Measurements from ENCODE around the gene ZNF516.

ZNF516 gene

DNA sequence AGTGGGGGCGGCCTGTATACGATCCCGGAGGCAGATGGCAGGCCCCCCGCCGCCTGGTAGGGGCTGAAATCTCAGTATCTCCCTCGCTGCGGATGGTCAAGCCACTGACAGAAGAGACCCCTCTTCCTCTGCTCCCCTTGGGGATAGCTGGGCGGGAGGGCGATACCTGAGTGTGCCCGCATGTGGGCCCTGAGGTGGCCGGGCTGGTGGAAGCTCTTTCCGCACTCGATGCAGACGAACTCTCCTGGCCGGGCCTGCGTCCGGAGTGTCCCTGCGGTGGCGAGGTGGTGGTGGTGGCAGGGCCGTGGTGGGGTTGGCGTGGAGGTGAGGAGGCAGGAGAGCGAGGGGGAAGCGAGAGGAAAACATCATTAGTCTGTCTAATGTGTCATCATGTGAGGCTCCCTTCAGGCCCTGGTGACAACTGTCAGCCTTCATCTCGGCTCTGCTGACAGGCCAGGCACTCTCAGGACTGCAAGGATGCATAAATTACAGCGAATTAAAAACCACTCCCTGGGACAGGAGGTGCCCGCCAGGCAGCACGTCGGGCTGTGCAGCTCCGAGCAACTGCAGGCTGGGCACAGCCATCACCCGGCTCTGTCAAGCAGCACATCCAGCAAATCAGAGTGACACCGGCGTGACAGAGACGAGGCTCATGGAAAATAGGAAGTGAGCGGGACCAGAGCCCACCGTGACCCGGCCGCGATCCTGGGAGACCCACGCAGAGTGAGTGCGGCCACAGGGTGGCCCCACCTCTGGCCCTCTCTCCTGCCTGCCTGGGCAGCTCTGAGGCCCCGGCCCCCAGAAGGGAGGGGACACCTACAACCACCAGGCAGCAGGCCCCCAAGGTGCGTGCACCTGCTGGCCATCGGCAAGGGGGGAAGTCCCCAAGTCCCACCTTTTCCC lies 123.5 kb downstream of the ZNF516 start:
- H3K79me1 ChIP-seq (ENCODE audit: low read depth, low read length) = peaks cover 7% of the 10 kb centered on the region
- peaks cover 28 to 70% of the 10 kb centered on the region in 2 donors for H3K36me3 ChIP-seq (replicated peaks in 1 of 2; ENCODE audit: control insufficient read depth in 2 of 2, insufficient read depth in 2 of 2, low read length in 2 of 2)
- H3K18ac ChIP-seq (ENCODE audit: low read length) = no peak overlapping the region
- H2BK15ac ChIP-seq (ENCODE audit: low read length) = no peak overlapping the region
- no peak overlapping the region for H4K8ac ChIP-seq (ENCODE audit: low read depth, low read length)
- H4K91ac ChIP-seq (ENCODE audit: low read depth, low read length, poor library complexity) = no peak overlapping the region
- DNase-seq (ENCODE audit: low spot score) = no peak
- no peak overlapping the region for H2BK120ac ChIP-seq (ENCODE audit: low read depth, low read length)
- no peak overlapping the region for H3K4me3 ChIP-seq (ENCODE audit: low read length in 2 of 2)
- no CpG with 5 or more reads among the region's 43 CpGs for WGBS, 2 donors (ENCODE audit: extremely low coverage in 2 of 2, insufficient read length in 2 of 2, insufficient replicate concordance in 1 of 2)
- H2AK5ac ChIP-seq (ENCODE audit: low read depth, low read length) = no peak overlapping the region
- no peak overlapping the region for H3K4me2 ChIP-seq (ENCODE audit: insufficient read depth, low read length, poor library complexity, severe bottlenecking)
- H3K4me1 ChIP-seq (ENCODE audit: control insufficient read depth in 2 of 2, insufficient read depth in 1 of 2, low read depth in 1 of 2, low read length in 2 of 2) = peaks cover 2% of the 10 kb centered on the region in 2 donors
- no peak overlapping the region for H3K14ac ChIP-seq (ENCODE audit: low read length)
- peak overlapping the region; percentile 21 for H3K23ac ChIP-seq (ENCODE audit: low read depth, low read length, poor library complexity)
- H2BK5ac ChIP-seq (ENCODE audit: low read length) = no peak overlapping the region
- H3K27ac ChIP-seq (replicated peaks; ENCODE audit: low read length) = no peak overlapping the region
- no peaks in the 10 kb centered on the region for H3K9me3 ChIP-seq (replicated peaks in 1 of 2; ENCODE audit: control insufficient read depth in 2 of 2, insufficient read depth in 1 of 2, low read depth in 1 of 2, low read length in 2 of 2)
- no peak overlapping the region for H3K9ac ChIP-seq (ENCODE audit: low read depth, low read length, poor library complexity)
- no peak overlapping the region for H2AFZ ChIP-seq (ENCODE audit: low read length)
- no peaks in the 10 kb centered on the region for H3K27me3 ChIP-seq (ENCODE audit: control insufficient read depth in 3 of 3, insufficient read depth in 3 of 3, low read depth in 1 of 3, low read length in 3 of 3)
- no peak overlapping the region for H2BK12ac ChIP-seq (ENCODE audit: low read length)
- no peak overlapping the region for H3K4ac ChIP-seq (ENCODE audit: low read length)

DNA sequence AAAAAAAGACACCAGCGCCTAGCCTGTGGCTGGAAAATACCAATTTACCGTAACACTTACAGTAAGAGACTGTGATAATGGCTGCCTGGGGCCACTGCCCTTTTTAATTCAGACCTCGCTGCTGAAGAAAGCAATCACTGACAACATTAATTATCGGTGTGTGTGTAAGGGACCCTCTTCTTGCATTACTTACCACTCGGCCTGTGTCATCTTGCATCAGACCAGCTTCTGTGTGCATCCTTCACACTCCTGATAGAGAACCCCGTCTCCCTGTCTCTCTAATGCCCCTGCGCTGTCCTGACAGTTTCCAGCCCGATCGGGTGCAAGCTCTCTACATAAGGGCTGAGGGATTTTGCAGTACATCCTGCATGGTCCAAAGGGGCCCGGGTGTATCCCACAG lies 124.4 kb downstream of the ZNF516 start:
- Histone ChIP-seq H3K79me1 (ENCODE audit: low read depth, low read length) (peaks cover 3% of the 10 kb centered on the region), H3K9ac (ENCODE audit: low read depth, low read length, poor library complexity) (no peak overlapping the region), H3K4me3 (ENCODE audit: low read length in 2 of 2) (no peak overlapping the region), H3K36me3 (replicated peaks in 1 of 2; ENCODE audit: control insufficient read depth in 2 of 2, insufficient read depth in 2 of 2, low read length in 2 of 2) (peaks cover 24 to 73% of the 10 kb centered on the region in 2 donors), H3K4ac (ENCODE audit: low read length) (no peak overlapping the region), H4K91ac (ENCODE audit: low read depth, low read length, poor library complexity) (no peak overlapping the region), H3K9me3 (replicated peaks in 1 of 2; ENCODE audit: control insufficient read depth in 2 of 2, insufficient read depth in 1 of 2, low read depth in 1 of 2, low read length in 2 of 2) (no peaks in the 10 kb centered on the region), H2BK12ac (ENCODE audit: low read length) (no peak overlapping the region), H2AK5ac (ENCODE audit: low read depth, low read length) (no peak overlapping the region), H3K27ac (replicated peaks; ENCODE audit: low read length) (no peak overlapping the region), H3K4me2 (ENCODE audit: insufficient read depth, low read length, poor library complexity, severe bottlenecking) (no peak overlapping the region), H3K4me1 (ENCODE audit: control insufficient read depth in 2 of 2, insufficient read depth in 1 of 2, low read depth in 1 of 2, low read length in 2 of 2) (peaks cover 2% of the 10 kb centered on the region in 2 donors), H3K27me3 (ENCODE audit: control insufficient read depth in 3 of 3, insufficient read depth in 3 of 3, low read depth in 1 of 3, low read length in 3 of 3) (no peaks in the 10 kb centered on the region), H2BK120ac (ENCODE audit: low read depth, low read length) (no peak overlapping the region), H2BK5ac (ENCODE audit: low read length) (no peak overlapping the region), H2BK15ac (ENCODE audit: low read length) (no peak overlapping the region), H2AFZ (ENCODE audit: low read length) (no peak overlapping the region), H3K23ac (ENCODE audit: low read depth, low read length, poor library complexity) (no peak overlapping the region), H3K18ac (ENCODE audit: low read length) (no peak overlapping the region), H4K8ac (ENCODE audit: low read depth, low read length) (no peak overlapping the region), H3K14ac (ENCODE audit: low read length) (no peak overlapping the region)
- DNase-seq (ENCODE audit: low spot score) = no peak
- no CpG with 5 or more reads among the region's 10 CpGs for WGBS, 2 donors (ENCODE audit: extremely low coverage in 2 of 2, insufficient read length in 2 of 2, insufficient replicate concordance in 1 of 2)

DNA sequence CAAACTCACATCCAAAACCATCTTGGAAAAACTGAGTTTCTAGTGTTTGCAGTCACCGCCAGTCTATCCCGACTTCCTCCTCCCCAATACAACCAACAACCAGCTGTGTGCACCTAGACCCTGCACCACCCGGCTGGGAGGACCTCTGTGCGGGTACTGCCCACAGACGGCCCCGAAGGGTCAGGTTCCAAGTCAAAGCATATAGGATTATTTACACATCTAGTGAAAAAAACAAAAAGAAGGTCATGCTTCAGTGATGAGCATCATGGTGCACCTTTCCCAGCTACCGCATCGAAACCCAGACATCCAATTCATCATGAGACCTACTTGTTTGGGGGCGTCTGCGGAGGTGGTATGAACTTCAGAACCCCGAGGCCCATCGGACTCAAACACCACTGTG lies 124.8 kb downstream of the ZNF516 start:
- WGBS, 2 donors (ENCODE audit: extremely low coverage in 2 of 2, insufficient read length in 2 of 2, insufficient replicate concordance in 1 of 2) = no CpG with 5 or more reads among the region's 12 CpGs
- H3K36me3 ChIP-seq (replicated peaks in 1 of 2; ENCODE audit: control insufficient read depth in 2 of 2, insufficient read depth in 2 of 2, low read length in 2 of 2) = peaks cover 21 to 78% of the 10 kb centered on the region in 2 donors
- no peak overlapping the region for H3K4me2 ChIP-seq (ENCODE audit: insufficient read depth, low read length, poor library complexity, severe bottlenecking)
- no peaks in the 10 kb centered on the region for H3K9me3 ChIP-seq (replicated peaks in 1 of 2; ENCODE audit: control insufficient read depth in 2 of 2, insufficient read depth in 1 of 2, low read depth in 1 of 2, low read length in 2 of 2)
- peaks cover 2% of the 10 kb centered on the region for H3K79me1 ChIP-seq (ENCODE audit: low read depth, low read length)
- H3K23ac ChIP-seq (ENCODE audit: low read depth, low read length, poor library complexity) = no peak overlapping the region
- no peak overlapping the region for H4K91ac ChIP-seq (ENCODE audit: low read depth, low read length, poor library complexity)
- H3K4ac ChIP-seq (ENCODE audit: low read length) = no peak overlapping the region
- H2AK5ac ChIP-seq (ENCODE audit: low read depth, low read length) = no peak overlapping the region
- no peak overlapping the region for H2BK12ac ChIP-seq (ENCODE audit: low read length)
- no peak overlapping the region for H2AFZ ChIP-seq (ENCODE audit: low read length)
- no peak overlapping the region for H3K14ac ChIP-seq (ENCODE audit: low read length)
- no peak overlapping the region for H2BK5ac ChIP-seq (ENCODE audit: low read length)
- no peak overlapping the region for H2BK15ac ChIP-seq (ENCODE audit: low read length)
- H3K4me3 ChIP-seq (ENCODE audit: low read length in 2 of 2) = no peak overlapping the region
- no peak overlapping the region for H2BK120ac ChIP-seq (ENCODE audit: low read depth, low read length)
- no peak overlapping the region for H3K27ac ChIP-seq (replicated peaks; ENCODE audit: low read length)
- no peak for DNase-seq (ENCODE audit: low spot score)
- H3K9ac ChIP-seq (ENCODE audit: low read depth, low read length, poor library complexity) = no peak overlapping the region
- no peaks in the 10 kb centered on the region for H3K27me3 ChIP-seq (ENCODE audit: control insufficient read depth in 3 of 3, insufficient read depth in 3 of 3, low read depth in 1 of 3, low read length in 3 of 3)
- no peak overlapping the region for H4K8ac ChIP-seq (ENCODE audit: low read depth, low read length)
- no peak overlapping the region for H3K18ac ChIP-seq (ENCODE audit: low read length)
- H3K4me1 ChIP-seq (ENCODE audit: control insufficient read depth in 2 of 2, insufficient read depth in 1 of 2, low read depth in 1 of 2, low read length in 2 of 2) = peaks cover 2% of the 10 kb centered on the region in 2 donors

DNA sequence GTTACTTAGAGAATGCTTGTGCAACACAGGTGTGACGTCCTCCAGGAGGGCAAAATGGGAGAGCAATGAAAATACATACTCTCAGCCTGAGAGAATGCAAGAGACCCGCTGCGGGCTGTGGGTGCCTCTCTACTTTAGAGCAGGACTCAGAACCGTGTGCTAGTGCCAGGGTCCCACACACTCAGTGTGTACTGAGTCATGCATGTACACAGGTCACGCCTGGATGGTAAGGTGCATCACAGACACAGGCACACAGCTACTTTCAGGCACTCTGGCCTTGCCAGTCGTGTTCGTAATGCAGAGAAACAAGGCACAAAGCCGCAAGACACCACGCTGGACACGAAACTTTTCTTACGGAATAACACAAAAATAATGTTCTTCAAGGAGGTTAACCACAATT lies 125.3 kb downstream of the ZNF516 start:
- Histone ChIP-seq H3K36me3 (replicated peaks in 1 of 2; ENCODE audit: control insufficient read depth in 2 of 2, insufficient read depth in 2 of 2, low read length in 2 of 2) (peaks cover 21 to 82% of the 10 kb centered on the region in 2 donors), H3K79me1 (ENCODE audit: low read depth, low read length) (peaks cover 2% of the 10 kb centered on the region), H3K27ac (replicated peaks; ENCODE audit: low read length) (no peak overlapping the region), H3K18ac (ENCODE audit: low read length) (peak overlapping the region; percentile 24), H2BK15ac (ENCODE audit: low read length) (no peak overlapping the region), H2AFZ (ENCODE audit: low read length) (no peak overlapping the region), H2BK5ac (ENCODE audit: low read length) (no peak overlapping the region), H3K14ac (ENCODE audit: low read length) (peak overlapping the region; percentile 59), H2BK12ac (ENCODE audit: low read length) (no peak overlapping the region), H3K4me3 (ENCODE audit: low read length in 2 of 2) (no peak overlapping the region), H4K8ac (ENCODE audit: low read depth, low read length) (no peak overlapping the region), H3K4ac (ENCODE audit: low read length) (no peak overlapping the region), H3K9ac (ENCODE audit: low read depth, low read length, poor library complexity) (no peak overlapping the region), H4K91ac (ENCODE audit: low read depth, low read length, poor library complexity) (no peak overlapping the region), H3K4me2 (ENCODE audit: insufficient read depth, low read length, poor library complexity, severe bottlenecking) (no peak overlapping the region), H2AK5ac (ENCODE audit: low read depth, low read length) (no peak overlapping the region), H3K9me3 (replicated peaks in 1 of 2; ENCODE audit: control insufficient read depth in 2 of 2, insufficient read depth in 1 of 2, low read depth in 1 of 2, low read length in 2 of 2) (no peaks in the 10 kb centered on the region), H3K23ac (ENCODE audit: low read depth, low read length, poor library complexity) (no peak overlapping the region), H3K27me3 (ENCODE audit: control insufficient read depth in 3 of 3, insufficient read depth in 3 of 3, low read depth in 1 of 3, low read length in 3 of 3) (no peaks in the 10 kb centered on the region), H2BK120ac (ENCODE audit: low read depth, low read length) (no peak overlapping the region), H3K4me1 (ENCODE audit: control insufficient read depth in 2 of 2, insufficient read depth in 1 of 2, low read depth in 1 of 2, low read length in 2 of 2) (peaks cover 2% of the 10 kb centered on the region in 2 donors)
- WGBS, 2 donors (ENCODE audit: extremely low coverage in 2 of 2, insufficient read length in 2 of 2, insufficient replicate concordance in 1 of 2) = no CpG with 5 or more reads among the region's 11 CpGs
- no peak for DNase-seq (ENCODE audit: low spot score)

Measured in neuronal stem cell (in vitro differentiated cells).